ENCODE results near the gene CDK14.

CDK14 gene

DNA sequence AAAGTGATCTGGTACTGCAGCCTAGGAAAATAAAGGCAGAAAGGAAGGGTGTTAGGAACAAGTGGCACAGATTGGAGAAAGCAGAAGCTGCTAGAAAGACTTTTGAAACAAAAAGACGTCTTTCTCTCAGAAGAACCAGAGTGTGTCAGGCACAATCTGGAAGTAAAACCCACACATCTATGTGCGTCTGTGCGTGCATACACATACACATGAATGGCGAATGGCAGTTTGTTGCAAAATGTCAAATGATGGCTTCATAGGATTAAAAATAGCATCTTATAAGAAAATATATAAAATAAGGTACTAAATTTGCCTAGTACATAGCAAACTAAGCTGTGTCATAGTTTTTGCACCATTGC, 246.3 kb downstream of the CDK14 start:
- DNase-seq (ENCODE audit: low read depth), result no peak

DNA sequence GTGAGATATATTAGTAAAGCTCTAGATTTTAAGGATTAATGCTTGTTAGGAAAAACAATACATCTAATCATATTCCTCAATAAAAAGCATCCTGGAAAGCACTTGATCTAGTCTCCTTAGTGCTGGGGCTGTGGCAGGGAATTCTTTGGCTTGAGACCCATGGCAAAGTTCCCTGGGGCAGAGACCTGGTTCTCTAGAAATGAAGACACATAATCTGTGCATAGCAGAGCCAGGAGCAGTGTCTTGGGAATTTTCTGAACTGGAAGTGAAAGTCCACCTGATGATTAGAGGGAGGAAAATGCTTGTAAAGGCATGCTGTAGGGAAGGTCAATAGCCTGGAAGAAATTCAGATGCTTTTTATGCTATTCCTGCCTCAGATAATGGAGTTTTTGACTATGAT, 247.4 kb downstream of the CDK14 start:
- no peak for DNase-seq (ENCODE audit: low read depth)

DNA sequence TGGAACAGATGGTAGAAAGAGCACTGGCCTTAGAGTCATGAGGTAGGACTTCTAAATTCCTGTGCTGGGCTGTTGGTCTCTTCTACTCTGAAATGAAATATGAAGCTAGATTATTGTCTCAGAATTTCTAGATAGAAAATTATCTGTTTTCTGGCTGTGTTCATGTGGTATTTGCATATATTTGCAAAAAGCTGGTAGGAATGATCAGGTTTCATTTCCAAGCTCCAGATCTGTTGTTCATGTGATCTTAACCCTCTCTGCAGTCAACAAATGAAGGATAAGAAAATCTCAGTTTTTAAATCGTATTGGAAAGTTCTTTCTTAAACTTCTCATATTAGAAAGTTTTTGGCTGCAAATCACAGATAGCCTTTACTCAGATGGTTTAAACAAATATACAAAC, 248.3 kb downstream of the CDK14 start:
- DNase-seq (ENCODE audit: low read depth), result no peak

GRCh38 chr7:90846192-90846591, 250.1 kb downstream of the CDK14 start:
- no peak for DNase-seq (ENCODE audit: low read depth)

DNA sequence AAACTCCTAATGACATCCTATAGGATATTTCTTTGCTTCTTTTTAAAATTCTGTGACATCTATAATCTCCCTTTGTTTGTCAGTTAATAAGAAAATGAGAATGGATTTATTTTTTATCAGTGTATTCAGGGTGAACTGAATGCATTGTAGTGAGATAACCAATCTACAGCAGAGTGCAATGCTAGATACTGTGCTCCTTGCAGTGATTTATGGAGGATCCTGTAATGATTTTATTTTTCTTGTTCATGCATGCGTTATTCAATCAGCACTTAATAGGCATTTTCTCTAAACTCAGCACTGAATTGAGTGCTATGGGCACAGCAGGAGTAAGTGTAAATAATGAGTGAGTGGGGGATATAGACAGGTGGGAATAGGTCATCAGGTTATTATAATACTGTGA, 253.9 kb downstream of the CDK14 start:
- DNase-seq (ENCODE audit: low read depth), result no peak

- DNase-seq (ENCODE audit: low read depth), result no peak
Observed at GRCh38 chr7:90850471-90850870, 254.3 kb downstream of the CDK14 start.

DNA sequence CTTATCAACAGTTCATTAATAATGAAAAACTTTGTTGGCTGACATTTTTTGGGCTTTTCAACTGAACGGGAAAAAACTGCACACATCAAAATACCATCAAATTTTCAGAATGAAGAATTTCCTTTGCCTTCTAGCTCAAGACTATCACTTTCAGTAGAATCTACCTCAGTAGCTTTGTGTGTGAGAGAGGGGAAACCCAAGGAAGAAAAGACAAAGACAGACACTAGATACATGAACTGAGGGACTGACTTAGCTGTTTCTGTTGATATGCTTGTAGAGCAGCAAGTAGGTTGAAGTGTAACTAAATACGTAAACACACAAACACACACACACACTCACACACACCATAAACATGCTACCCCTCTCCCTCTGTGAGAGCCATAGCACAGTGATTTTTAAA, 257.1 kb downstream of the CDK14 start:
- no peak for DNase-seq (ENCODE audit: low read depth)

GRCh38 chr7:90856351-90857070, 260.4 kb downstream of the CDK14 start:
- no peak for DNase-seq (ENCODE audit: low read depth)

GRCh38 chr7:90857603-90858002, 261.5 kb downstream of the CDK14 start:
- DNase-seq (ENCODE audit: low read depth), result no peak

GRCh38 chr7:90858546-90858945, 262.4 kb downstream of the CDK14 start:
- DNase-seq (ENCODE audit: low read depth), result no peak

DNA sequence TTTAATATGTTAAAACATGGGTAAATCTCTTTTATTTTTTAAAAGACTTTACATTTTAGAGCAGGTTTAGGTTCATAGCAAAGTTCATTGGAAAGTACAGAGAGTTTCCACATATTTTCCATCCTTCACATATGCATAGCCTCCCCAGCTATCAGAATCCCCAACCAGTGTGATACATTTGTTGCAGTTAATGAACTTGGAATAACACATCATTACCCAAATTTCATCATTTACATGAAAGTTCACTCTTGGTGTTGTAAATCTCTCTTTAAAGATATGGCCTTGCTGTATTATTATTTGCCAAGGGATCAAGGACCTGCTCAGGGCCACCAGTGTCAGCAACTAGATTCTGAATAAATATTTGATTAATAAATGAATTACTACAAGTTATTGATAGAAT, 263.4 kb downstream of the CDK14 start:
- DNase-seq (ENCODE audit: low read depth), result no peak

DNA sequence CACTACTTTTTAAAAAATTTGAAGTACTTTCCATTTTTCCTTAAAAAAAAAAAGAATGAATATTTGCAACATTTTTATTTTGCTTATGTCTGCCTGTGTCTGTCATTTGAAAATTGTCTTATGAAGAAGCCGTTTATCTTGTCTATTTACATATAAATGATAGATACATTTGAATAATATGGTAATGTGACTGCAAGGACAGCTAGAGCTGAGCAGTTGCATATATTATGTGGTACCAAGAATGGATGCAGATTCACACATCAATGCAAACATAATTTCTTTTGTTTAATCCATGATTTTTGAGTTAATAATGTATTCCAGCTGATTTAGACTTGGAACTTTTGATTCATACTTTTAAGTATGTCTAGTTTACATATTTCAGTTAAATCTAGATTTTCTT, 268.0 kb downstream of the CDK14 start:
- no peak for DNase-seq (ENCODE audit: low read depth)

DNA sequence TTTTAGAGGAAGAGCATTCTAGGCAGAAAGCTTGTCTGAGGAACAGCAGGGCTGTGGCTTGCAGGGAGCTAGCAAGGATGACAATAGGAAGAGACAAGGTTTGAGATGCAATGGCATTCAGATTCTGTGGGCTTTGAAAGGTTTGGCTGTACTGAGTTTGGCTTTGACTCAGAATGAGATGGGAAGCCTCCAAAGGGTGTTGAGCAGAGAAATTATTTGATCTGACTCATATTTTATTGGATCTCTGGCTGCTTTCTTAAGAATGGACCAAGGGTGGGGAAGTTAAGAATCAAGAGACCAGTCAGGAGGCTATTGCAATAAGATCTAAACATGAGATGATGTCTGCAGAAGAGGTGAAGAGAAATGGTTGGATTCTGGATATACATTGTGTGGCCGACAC, 273.2 kb downstream of the CDK14 start:
- no peak for DNase-seq (ENCODE audit: low read depth)

GRCh38 chr7:90876701-90877100, 280.6 kb downstream of the CDK14 start:
- DNase-seq (ENCODE audit: low read depth), result no peak

DNA sequence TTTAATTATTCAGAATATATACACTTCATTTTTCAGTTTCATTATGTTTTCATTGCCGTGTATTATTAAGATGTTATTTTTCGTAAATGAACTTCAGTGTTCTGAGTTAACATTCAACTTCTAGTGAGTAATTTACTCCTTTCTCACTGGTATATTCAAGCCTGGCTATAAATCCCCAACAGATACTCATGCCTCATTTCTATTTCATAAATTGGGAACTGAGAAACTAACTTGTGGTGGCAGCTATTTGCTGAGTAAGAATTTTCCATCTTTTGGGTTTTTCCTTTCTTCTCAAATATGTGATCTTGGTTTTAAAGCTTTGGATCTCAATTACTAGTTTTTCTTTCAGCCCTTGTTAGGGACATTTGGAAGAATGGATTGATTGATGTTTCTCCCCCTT, 281.1 kb downstream of the CDK14 start:
- DNase-seq (ENCODE audit: low read depth), result no peak

DNA sequence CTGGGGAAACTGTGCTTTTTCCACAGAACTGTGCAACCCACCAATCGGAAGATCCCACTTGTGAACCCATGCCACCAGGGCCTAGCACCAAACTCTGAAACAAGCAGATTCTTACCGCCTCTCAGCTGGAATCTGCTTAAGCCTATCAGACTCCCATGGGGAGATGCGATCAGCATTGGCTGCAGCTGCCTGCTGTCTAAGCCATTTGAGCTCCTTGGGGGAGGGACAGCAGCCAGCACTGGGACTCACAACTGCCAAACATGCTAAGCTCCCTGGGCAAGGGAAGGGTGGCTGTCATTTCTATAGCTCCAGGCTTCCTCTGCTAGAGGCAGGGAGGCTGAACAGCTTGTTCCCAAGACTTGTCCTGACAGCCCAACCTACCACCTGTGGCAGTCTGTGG, 283.8 kb downstream of the CDK14 start:
- no peak for DNase-seq (ENCODE audit: low read depth)

DNA sequence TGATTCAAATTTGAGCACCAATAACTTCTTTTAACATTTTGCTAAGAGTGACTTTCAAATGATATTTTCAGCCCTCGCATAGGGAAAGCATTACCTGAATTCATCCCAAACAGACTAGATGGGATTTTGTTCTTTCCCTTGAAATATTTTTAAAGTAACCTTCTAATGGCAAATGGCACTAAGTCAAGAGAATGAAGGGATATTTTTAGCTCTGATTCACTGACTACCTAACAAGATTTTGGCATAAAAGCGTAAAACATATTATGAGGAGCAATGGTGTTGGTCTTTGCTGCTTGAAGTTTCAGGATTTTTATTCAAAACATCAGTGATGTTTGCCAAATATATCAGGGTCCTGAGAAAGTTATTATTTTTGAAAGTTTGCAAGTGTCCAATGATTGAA, 290.3 kb downstream of the CDK14 start:
- no peak for DNase-seq (ENCODE audit: low read depth)

GRCh38 chr7:90889210-90889609, 293.1 kb downstream of the CDK14 start:
- DNase-seq (ENCODE audit: low read depth), result no peak

DNA sequence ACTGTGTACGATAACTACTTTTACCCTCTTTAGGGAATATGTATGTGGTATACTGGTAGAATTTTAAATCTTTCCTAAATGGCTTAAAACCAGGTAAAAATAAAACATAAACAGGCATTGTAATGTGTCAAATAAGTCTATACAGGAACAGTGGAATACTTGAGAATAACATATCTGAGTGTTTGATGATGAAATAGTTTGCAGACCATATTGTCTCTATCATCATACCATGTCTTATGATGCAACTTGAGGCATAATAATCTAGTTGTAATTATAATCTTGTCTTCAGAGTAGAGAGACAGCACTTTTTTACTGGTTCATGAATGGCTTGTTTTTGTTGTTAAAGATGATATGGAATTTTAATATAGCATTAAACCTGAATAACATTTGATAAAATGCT, 293.5 kb downstream of the CDK14 start:
- DNase-seq (ENCODE audit: low read depth), result no peak

GRCh38 chr7:90891529-90891928, 295.4 kb downstream of the CDK14 start:
- no peak for DNase-seq (ENCODE audit: low read depth)

DNA sequence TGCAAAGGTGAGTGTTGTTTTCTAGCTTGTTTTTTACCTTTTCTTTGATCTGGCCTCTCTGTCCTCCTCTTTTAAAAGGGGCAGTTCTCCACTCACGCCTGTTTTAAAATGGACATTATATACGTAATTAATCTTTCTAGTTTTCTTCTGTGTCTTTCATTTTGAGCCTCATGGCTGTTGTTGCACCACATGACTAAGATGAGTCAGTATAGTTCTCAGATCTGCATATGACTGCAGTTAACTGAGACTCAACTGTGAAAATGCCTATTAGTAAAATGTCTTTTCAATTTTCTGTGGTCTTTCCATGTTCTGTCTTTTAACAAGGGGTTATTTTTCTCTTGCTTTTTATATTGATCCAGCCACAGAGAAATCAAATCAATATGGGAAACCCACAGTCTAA, 296.1 kb downstream of the CDK14 start:
- no peak for DNase-seq (ENCODE audit: low read depth)

- no peak for DNase-seq (ENCODE audit: low read depth)
Observed at GRCh38 chr7:90894122-90894521, 298.0 kb downstream of the CDK14 start.

DNA sequence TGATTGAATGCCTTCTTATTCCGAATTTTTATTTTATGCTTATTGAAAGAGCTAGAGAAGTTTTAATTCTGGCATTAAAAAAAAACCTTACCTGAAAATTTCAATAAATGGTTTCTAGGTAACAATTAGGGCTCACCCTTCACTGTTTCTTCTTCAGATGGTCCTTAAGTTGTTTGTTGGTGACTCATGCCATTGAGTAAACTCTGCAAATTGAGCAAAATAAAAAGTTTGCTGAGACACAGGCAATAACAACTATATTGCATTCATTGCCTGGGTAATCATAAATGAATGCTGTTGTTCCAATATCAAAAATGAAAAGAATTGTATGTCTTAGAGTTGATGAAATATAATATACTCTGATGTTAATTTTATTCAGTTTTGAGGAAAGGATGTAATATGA, 300.3 kb downstream of the CDK14 start:
- DNase-seq (ENCODE audit: low read depth), result no peak

GRCh38 chr7:90897961-90898469, 301.9 kb downstream of the CDK14 start:
- no peak for DNase-seq (ENCODE audit: low read depth)
